Hippocampal formation (tissue), 2 donors: ENCODE data around the gene ACTL7A.
"Not testable (repeated sequence)": the region's sequence is repeated elsewhere in the genome, so short reads cannot be mapped to it uniquely, and the experiment has no call there.

Source experiments
- DNase-seq, 2 donors: peaks; one replicate each; lab custom pipeline; 2025; lab: John Stamatoyannopoulos, UW

Gene ACTL7A

DNA sequence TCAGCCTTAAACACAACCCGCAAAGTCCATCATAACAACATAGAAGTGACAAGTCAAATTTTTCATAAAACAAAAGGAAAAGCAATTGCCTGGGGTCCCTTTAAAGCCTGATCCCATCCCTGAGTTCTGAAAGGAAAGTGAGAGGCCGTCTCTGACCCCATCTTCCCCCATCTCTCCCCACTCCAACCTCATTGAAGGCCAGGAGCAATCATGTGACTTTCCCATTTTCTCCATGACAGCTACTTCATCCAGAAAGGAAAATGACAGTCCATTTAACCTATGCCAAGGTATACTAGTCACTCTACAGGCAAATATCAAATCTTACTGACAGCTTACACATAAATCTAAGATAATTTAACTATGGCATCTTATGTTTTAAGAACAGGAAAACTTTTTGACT is 15.5 kb downstream of the ACTL7A start:
- no peak for DNase-seq

GRCh38 chr9:108880738-108881316 is 18.8 kb downstream of the ACTL7A start:
- no peak for DNase-seq

DNA sequence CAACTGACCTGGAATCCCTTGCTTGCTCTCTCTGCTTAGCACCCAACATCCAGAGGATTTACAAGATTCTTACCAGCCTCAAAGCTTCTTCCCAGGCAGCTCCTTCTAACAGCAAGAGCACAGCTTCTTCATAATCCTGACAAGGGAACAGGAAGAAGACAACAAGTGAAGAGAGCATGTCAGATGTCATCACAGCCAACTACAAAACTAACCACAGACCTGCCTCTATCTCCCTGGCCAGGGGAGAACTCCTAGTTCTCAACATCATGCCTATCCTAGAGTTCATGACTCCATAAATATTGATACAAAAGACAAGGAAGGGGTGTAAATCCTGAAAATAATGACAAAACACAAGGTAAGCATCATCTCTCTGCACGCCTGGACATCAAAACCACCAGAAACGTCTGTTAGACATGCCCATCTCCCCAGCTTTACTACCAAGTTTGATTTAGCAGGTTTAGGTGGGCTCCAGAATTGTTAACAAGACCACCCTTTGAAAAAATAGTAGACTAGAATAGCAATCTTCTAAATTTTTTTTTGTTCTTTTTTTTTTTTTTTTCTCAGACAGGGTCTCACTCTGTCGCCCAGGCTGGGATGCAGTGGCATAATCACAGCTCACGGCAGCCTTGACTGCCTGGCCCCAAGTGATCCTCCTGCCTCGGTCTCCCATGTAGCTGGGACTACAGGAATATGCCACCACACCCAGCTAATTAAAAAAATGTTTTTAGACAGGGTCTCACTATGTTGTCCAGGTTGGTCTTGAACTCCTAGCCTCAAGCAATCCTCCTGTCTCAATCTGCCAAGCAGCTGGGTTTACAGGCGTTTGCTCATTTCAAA is 20.2 kb downstream of the ACTL7A start:
- no peak for DNase-seq

DNA sequence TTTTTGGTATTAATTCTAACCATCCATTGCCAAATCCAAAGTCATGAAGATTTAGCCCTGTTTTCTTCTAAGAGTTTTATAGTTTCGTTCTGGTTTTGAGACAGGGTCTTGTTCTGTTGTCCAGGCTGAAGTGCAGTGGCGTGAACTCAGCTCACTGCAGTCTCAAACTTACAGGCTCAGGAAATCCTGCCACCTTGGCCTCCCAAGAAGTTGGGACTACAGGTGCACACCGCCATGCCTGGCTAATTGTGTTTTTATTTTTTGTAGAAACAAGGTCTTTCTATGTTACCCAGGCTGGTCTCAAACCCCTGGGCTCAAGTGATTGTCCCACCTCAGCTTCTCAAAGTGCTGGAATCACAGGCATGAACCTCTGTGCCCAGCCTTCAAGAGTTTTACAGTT is 21.0 kb downstream of the ACTL7A start:
- DNase-seq, result no peak

- no peak for DNase-seq
Observed at GRCh38 chr9:108884701-108885100, 22.6 kb downstream of the ACTL7A start.

GRCh38 chr9:108885643-108886348 is 23.7 kb downstream of the ACTL7A start:
- DNase-seq, result no peak

DNA sequence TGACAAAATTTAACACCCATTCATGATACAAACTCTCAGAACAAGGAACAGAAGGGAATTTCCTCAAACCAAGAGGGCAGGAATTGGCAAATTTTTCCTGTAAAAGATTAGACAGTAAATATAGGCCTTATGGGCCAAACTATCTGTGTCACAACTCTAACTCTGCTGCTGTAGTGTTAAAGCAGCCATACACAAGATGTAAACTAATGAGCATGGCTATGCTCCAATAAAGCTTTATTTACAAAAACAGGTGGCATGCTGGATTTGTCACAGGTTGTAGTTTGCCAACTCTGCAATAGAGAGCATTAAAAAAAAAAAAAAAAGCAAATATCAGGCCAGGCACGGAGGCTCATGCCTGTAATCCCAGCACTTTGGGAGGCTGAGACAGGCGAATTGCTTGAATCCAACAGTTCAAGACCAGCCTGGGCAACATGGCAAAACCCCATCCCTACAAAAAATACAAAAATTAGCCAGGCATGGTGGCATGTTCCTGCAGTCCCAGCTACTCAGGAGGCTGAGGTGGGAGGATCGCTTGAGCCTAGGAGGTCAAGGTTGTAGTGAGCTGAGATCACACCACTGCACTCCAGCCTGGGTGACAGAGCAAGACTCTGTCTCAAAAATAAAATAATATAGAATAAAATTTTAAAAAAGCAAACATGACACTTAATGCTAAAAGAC is 24.7 kb downstream of the ACTL7A start:
- not testable (repeated sequence) for DNase-seq

GRCh38 chr9:108889649-108890067 is 27.6 kb downstream of the ACTL7A start:
- DNase-seq, result no peak

DNA sequence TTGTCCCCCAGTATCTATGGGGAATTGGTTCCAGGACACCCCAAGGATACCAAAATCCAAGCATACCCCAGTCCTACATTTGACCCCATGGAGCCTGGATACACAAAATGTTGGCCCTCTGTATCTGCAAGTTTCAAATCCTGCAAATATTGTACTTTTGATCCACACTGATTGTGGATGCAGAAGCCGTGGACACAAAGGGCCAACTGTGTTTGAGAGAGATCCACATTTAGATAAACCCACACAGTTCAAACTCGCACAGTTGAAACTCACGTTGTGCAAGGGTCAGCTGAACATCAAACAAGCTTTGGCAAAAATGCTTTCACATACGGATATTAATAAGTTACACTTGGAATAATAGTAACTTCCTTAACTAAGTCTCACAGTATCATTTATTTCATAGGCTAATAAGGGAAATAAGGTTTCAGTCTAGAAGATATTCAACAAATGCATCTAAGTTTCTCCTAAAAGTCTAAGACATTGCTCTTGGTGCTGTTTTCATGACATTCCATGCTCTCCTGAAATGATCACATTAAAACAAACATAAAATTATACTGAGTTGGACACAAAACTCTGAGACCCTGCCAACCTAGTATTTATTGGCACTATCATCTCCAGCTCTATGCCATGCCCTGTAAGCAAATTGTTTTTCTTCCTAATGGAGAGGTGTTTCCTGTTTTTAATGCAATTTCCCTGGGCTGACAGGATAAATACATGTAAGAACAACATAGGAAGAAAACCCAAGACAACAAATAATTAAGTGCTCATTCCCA is 32.3 kb downstream of the ACTL7A start:
- DNase-seq, result no peak

DNA sequence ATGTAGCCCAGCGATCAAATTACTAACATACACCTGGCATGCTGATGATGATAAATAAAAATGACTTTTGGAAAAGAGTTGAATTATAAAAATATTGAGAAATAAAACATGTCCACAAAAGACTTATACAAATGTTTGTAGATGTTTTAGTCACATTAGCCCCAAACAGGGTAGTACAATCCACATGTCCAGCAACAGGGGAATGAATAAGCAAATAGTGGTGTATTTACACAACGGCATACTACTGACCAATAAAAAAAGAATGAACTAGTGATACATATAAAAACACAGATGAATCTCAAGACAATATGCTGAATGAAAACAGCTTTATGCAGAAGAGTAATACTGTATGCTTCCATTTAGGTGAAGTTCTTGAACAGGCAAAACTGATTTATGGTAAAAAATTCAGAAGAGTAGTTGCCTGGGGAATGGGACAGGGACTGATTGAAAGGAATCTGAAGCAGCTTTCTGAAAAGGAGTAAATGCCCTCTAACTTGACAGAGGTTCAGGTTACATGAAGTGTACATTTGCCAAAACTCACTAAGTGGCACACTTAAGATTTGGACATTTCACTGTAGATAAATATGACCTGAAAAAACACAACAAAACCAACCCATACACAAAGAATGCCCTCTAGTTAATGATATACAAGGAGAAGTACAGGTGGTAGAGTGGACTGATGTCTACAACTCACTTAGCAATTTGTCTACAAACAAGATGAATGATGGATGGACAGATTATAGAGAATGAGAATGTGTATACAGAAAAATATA is 35.4 kb downstream of the ACTL7A start:
- no peak for DNase-seq

DNA sequence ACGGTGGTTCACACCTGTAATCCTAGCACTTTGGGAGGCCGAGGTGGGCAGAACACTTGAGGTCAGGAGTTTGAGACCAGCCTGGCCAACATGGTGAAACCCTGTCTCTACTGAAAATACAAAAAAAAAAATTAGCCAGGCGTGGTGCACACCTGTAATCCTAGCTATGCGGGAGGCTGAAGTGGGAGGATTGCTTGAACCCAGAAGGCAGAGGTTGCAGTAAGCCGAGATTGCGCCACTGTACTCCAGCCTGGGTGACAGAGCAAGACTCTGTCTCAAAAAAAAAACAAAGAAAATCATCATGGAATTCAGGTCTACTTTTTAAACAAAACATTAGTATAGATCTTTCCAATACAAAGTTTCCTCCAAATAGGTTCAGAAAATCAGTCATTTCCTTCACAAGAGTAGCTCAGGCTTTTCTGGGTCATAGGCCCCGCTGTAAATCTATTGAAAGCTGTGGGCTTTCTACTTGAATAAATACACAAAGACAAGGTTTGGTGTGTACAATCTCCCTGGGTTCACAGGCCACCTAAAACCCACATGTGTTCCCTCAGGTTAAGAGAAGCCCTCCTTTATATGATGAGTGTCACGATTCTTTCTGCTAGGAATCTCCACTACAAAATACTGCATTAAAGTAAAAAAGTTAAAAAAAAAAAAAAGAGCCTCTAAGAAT is 37.1 kb downstream of the ACTL7A start:
- DNase-seq, result not testable (repeated sequence)

DNA sequence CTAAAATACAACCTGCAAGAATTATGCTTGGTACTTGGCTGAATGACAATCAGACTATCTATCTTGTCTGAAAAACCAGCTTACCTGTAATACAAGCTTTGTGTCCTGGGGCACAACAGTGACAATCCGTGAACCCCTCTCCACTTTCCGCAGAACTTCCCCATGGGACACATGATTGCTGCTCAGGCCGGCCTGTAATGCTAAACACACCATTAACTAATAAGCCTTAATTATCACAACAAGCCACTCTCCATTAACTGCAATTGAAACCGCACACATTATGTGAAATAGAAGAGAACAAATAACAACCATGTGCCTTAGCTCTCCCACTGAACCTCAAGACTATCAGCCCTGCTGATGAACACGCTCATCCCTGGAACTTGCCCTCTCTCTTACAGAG is 38.1 kb downstream of the ACTL7A start:
- no peak for DNase-seq

- no peak for DNase-seq
Observed at GRCh38 chr9:108903420-108904103, 41.5 kb downstream of the ACTL7A start.

GRCh38 chr9:108904161-108904560 is 42.1 kb downstream of the ACTL7A start:
- DNase-seq, result no peak

GRCh38 chr9:108905494-108905893 is 43.4 kb downstream of the ACTL7A start:
- DNase-seq, result no peak

- no peak for DNase-seq
Observed at GRCh38 chr9:108910402-108910801, 48.3 kb downstream of the ACTL7A start.

- DNase-seq, result no peak
Observed at GRCh38 chr9:108910914-108911313, 48.8 kb downstream of the ACTL7A start.

GRCh38 chr9:108911820-108912219 is 49.8 kb downstream of the ACTL7A start:
- DNase-seq, result no peak
